GM12878 (cell line): Measurements from ENCODE around the gene PDGFB. TPM values are rescaled to one million over a fixed set of nuclear protein-coding genes. Genes with fewer than 3 reads are reported as not detected.

Experiments used
- ATF7 ChIP-seq: fragments of 450-650 bp; IDR thresholded peaks from 2 replicates; pipeline ENCODE4 v1.6.1; 2016; ENCODE audit warnings: low read depth, mild to moderate bottlenecking
- CHD1 ChIP-seq: IDR thresholded peaks from 2 replicates; pipeline ENCODE4 v1.6.1; 2012; ENCODE audit warnings: low read depth, low read length, improper control_type of control experiment
- DPF2 ChIP-seq: fragments of 450-650 bp; IDR thresholded peaks from 2 replicates; pipeline ENCODE4 v1.6.1; 2017; ENCODE audit warnings: mild to moderate bottlenecking
- JUNB ChIP-seq: IDR thresholded peaks from 2 replicates; pipeline ENCODE4 v1.6.1; 2016; ENCODE audit warnings: antibody characterized with exemption, mild to moderate bottlenecking
- MEF2A ChIP-seq: IDR thresholded peaks from 2 replicates; pipeline ENCODE4 v1.6.1; 2011; ENCODE audit warnings: low read depth, mild to moderate bottlenecking, low read length, moderate library complexity; ENCODE audit not compliant: insufficient read depth
- NR2C2 ChIP-seq: IDR thresholded peaks from 2 replicates; pipeline ENCODE4 v1.6.1; 2011; ENCODE audit warnings: borderline replicate concordance, low read depth; ENCODE audit not compliant: control insufficient read depth, insufficient read length
- POLR2AphosphoS5 ChIP-seq: IDR thresholded peaks from 2 replicates; pipeline ENCODE4 v1.6.1; 2011; ENCODE audit warnings: mild to moderate bottlenecking, low read length, inconsistent platforms
- SUZ12 ChIP-seq: fragments of 200-600 bp; sonication (generic); IDR thresholded peaks from one replicate; pipeline ENCODE4 v1.6.1; 2018; ENCODE audit warnings: antibody characterized with exemption, mild to moderate bottlenecking; ENCODE audit not compliant: unreplicated experiment
- YY1 ChIP-seq: IDR thresholded peaks from 2 replicates; pipeline ENCODE4 v1.6.1; 2011; ENCODE audit warnings: low read depth, mild to moderate bottlenecking, low read length
- ZNF274 ChIP-seq: IDR thresholded peaks from one replicate; pipeline ENCODE4 v1.8.0; 2011; ENCODE audit not compliant: insufficient read length, insufficient read depth
- ZSCAN29 ChIP-seq: fragments of 450-650 bp; IDR thresholded peaks from 2 replicates; pipeline ENCODE4 v1.6.1; 2017; ENCODE audit warnings: mild to moderate bottlenecking, moderate library complexity
- polyA plus RNA-seq, 11 experiments: library from polyadenylated mRNA; depleted of rRNA in 4 of 11; unstranded in 6 of 11; stranded (reverse) in 5 of 11; fragments of >200 nt; fragmentation: Nextera tagmentation in 4 of 11; fragmentation: Illumina TruSeq in 1 of 11; extraction: Ambion mirVana in 4 of 11; extraction: Trizol in 1 of 11; gene quantifications; 1 replicate in 1 of 11; 2 replicates in 10 of 11; pipeline versions ENCODE4 v1.2.1 to v1.2.3, GENCODE V29; 2011 to 2016; ENCODE audit warnings: inconsistent platforms in 2 of 11, missing spikeins in 2 of 11, low read depth in 1 of 11
- total RNA-seq, 4 experiments: library from RNA; depleted of rRNA in 3 of 4; stranded (reverse); fragments of >200 nt in 3 of 4; fragmentation: Illumina TruSeq in 1 of 4; extraction: Trizol in 1 of 4; gene quantifications; 2 replicates each; pipeline versions ENCODE4 v1.2.1 to v1.2.3, GENCODE V29; 2013 to 2021
- TF ChIP-seq, protein P1 (sequence below): IDR thresholded peaks from 2 replicates; pipeline ENCODE4 v1.6.1; 2012; ENCODE audit warnings: improper control_type of control experiment, low read depth, low read length; ENCODE audit not compliant: insufficient replicate concordance
- TF ChIP-seq, protein P2 (sequence below): fragments of 150-350 bp; IDR thresholded peaks from 2 replicates; pipeline ENCODE4 v1.6.1; 2016; ENCODE audit warnings: low read depth, low read length
- TF ChIP-seq, protein P3 (sequence below): IDR thresholded peaks from 2 replicates; pipeline ENCODE4 v1.6.1; 2012; ENCODE audit warnings: low read length, inconsistent platforms
- TF ChIP-seq, protein P4 (sequence below): fragments of 450-650 bp; IDR thresholded peaks from 2 replicates; pipeline ENCODE4 v1.6.1; 2017; ENCODE audit warnings: low read depth, mild to moderate bottlenecking, moderate library complexity
- TF ChIP-seq, protein P5 (sequence below), 3 experiments: IDR thresholded peaks in 2 of 3; conservative IDR thresholded peaks in 1 of 3; 2 replicates each; pipeline ENCODE4 v1.5.1; 2011; ENCODE audit warnings: low read depth in 3 of 3, low read length in 3 of 3, mild to moderate bottlenecking in 3 of 3, control low read depth in 2 of 3, moderate library complexity in 2 of 3, inconsistent platforms in 1 of 3, mixed read lengths in 1 of 3; ENCODE audit not compliant: control insufficient read depth in 2 of 3, insufficient read depth in 1 of 3; ENCODE audit errors: extremely low read depth in 1 of 3

Gene PDGFB
- total and polyA plus RNA-seq, 10 of the 15 experiments (the other 5 are each of a cell fraction or from before 2014, with no cell fraction given) = 0.13 to 1.1 (median 0.56) TPM; not detected in 1

DNA sequence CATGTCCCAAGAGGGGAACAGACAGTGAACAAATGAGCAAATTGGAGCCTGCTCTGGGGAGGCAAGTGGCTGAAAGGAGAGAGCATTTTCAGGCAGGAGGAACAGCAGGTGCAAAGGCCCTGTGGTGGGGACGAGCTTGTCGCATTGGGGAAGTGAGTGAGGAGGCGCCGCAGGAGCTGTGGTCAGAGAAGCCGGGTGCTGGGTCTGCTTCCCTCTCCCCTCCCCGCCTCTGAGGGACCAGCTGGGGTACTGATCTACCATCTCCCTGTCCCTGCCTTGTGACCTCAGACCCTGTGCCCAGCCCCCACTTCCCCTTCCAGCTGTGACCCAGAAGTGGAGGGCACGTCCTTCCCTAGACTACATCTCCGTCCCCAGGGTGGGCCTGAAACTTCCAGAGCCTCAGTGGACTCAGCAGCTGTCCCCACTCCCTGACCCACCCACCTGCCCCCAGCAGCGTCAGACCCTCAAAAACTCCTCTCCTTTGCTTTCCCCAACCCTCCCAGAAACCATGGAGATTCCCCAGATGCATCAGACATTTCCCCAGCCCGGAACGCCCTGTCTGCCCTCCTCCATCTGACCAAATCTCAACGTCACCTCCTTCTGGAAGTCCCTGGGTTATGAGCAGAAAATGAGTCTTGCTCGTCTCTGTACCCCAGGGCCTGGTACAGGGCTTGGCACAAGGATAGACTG, 19.7 kb upstream of the PDGFB start (continued):
- TF ChIP-seq, protein P1, sequence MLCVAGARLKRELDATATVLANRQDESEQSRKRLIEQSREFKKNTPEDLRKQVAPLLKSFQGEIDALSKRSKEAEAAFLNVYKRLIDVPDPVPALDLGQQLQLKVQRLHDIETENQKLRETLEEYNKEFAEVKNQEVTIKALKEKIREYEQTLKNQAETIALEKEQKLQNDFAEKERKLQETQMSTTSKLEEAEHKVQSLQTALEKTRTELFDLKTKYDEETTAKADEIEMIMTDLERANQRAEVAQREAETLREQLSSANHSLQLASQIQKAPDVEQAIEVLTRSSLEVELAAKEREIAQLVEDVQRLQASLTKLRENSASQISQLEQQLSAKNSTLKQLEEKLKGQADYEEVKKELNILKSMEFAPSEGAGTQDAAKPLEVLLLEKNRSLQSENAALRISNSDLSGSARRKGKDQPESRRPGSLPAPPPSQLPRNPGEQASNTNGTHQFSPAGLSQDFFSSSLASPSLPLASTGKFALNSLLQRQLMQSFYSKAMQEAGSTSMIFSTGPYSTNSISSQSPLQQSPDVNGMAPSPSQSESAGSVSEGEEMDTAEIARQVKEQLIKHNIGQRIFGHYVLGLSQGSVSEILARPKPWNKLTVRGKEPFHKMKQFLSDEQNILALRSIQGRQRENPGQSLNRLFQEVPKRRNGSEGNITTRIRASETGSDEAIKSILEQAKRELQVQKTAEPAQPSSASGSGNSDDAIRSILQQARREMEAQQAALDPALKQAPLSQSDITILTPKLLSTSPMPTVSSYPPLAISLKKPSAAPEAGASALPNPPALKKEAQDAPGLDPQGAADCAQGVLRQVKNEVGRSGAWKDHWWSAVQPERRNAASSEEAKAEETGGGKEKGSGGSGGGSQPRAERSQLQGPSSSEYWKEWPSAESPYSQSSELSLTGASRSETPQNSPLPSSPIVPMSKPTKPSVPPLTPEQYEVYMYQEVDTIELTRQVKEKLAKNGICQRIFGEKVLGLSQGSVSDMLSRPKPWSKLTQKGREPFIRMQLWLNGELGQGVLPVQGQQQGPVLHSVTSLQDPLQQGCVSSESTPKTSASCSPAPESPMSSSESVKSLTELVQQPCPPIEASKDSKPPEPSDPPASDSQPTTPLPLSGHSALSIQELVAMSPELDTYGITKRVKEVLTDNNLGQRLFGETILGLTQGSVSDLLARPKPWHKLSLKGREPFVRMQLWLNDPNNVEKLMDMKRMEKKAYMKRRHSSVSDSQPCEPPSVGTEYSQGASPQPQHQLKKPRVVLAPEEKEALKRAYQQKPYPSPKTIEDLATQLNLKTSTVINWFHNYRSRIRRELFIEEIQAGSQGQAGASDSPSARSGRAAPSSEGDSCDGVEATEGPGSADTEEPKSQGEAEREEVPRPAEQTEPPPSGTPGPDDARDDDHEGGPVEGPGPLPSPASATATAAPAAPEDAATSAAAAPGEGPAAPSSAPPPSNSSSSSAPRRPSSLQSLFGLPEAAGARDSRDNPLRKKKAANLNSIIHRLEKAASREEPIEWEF = no peak
- TF ChIP-seq JUNB (no peak), SUZ12 (no peak), YY1 (no peak), ATF7 (no peak), CHD1 (no peak), DPF2 (peak; percentile 20; the same call in 1 of the 2 replicates), POLR2AphosphoS5 (no peak), ZNF274 (no peak), NR2C2 (no peak), ZSCAN29 (no peak), MEF2A (no peak)
- TF ChIP-seq, protein P2, sequence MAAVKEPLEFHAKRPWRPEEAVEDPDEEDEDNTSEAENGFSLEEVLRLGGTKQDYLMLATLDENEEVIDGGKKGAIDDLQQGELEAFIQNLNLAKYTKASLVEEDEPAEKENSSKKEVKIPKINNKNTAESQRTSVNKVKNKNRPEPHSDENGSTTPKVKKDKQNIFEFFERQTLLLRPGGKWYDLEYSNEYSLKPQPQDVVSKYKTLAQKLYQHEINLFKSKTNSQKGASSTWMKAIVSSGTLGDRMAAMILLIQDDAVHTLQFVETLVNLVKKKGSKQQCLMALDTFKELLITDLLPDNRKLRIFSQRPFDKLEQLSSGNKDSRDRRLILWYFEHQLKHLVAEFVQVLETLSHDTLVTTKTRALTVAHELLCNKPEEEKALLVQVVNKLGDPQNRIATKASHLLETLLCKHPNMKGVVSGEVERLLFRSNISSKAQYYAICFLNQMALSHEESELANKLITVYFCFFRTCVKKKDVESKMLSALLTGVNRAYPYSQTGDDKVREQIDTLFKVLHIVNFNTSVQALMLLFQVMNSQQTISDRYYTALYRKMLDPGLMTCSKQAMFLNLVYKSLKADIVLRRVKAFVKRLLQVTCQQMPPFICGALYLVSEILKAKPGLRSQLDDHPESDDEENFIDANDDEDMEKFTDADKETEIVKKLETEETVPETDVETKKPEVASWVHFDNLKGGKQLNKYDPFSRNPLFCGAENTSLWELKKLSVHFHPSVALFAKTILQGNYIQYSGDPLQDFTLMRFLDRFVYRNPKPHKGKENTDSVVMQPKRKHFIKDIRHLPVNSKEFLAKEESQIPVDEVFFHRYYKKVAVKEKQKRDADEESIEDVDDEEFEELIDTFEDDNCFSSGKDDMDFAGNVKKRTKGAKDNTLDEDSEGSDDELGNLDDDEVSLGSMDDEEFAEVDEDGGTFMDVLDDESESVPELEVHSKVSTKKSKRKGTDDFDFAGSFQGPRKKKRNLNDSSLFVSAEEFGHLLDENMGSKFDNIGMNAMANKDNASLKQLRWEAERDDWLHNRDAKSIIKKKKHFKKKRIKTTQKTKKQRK = no peak
- TF ChIP-seq, protein P3, sequence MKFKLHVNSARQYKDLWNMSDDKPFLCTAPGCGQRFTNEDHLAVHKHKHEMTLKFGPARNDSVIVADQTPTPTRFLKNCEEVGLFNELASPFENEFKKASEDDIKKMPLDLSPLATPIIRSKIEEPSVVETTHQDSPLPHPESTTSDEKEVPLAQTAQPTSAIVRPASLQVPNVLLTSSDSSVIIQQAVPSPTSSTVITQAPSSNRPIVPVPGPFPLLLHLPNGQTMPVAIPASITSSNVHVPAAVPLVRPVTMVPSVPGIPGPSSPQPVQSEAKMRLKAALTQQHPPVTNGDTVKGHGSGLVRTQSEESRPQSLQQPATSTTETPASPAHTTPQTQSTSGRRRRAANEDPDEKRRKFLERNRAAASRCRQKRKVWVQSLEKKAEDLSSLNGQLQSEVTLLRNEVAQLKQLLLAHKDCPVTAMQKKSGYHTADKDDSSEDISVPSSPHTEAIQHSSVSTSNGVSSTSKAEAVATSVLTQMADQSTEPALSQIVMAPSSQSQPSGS = no peak
- TF ChIP-seq, protein P4, sequence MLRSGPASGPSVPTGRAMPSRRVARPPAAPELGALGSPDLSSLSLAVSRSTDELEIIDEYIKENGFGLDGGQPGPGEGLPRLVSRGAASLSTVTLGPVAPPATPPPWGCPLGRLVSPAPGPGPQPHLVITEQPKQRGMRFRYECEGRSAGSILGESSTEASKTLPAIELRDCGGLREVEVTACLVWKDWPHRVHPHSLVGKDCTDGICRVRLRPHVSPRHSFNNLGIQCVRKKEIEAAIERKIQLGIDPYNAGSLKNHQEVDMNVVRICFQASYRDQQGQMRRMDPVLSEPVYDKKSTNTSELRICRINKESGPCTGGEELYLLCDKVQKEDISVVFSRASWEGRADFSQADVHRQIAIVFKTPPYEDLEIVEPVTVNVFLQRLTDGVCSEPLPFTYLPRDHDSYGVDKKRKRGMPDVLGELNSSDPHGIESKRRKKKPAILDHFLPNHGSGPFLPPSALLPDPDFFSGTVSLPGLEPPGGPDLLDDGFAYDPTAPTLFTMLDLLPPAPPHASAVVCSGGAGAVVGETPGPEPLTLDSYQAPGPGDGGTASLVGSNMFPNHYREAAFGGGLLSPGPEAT = no peak
- TF ChIP-seq, protein P5, sequence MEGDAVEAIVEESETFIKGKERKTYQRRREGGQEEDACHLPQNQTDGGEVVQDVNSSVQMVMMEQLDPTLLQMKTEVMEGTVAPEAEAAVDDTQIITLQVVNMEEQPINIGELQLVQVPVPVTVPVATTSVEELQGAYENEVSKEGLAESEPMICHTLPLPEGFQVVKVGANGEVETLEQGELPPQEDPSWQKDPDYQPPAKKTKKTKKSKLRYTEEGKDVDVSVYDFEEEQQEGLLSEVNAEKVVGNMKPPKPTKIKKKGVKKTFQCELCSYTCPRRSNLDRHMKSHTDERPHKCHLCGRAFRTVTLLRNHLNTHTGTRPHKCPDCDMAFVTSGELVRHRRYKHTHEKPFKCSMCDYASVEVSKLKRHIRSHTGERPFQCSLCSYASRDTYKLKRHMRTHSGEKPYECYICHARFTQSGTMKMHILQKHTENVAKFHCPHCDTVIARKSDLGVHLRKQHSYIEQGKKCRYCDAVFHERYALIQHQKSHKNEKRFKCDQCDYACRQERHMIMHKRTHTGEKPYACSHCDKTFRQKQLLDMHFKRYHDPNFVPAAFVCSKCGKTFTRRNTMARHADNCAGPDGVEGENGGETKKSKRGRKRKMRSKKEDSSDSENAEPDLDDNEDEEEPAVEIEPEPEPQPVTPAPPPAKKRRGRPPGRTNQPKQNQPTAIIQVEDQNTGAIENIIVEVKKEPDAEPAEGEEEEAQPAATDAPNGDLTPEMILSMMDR (IDR thresholded peaks at IDR 0.05 in 2 of 3, conservative IDR thresholded peaks at IDR 0.05 in 1 of 3; ENCODE audit: control insufficient read depth in 2 of 3, extremely low read depth in 1 of 3, insufficient read depth in 1 of 3, low read depth in 3 of 3, low read length in 3 of 3) = no peak
